ENCODE results near the gene ATP8A2.
"Not testable (repeated sequence)": the region's sequence is repeated elsewhere in the genome, so short reads cannot be mapped to it uniquely, and the experiment has no call there.

The ATP8A2 gene

DNA sequence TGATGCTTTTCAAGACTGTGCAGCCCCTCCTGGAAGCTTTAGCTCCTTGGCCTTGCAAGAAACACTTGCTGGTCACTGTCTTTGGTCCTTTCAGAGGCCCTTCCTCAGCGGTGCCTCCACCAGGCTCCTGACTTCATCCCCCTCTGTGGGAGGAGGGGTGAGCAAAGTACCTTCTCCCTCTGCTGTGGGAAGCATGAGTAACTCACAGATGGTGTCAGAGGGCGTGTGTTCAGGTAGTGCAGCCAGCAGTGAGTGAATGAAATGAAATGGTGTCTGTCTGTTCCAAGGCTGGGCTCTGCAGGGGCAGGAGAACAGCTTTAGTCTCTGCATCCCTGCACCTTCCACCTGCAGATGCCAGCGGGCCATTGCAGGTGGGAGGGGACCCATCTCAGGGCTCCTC is 577.1 kb downstream of the ATP8A2 start:
- peak; percentile 20 for DNase-seq (ENCODE audit: low spot score)

DNA sequence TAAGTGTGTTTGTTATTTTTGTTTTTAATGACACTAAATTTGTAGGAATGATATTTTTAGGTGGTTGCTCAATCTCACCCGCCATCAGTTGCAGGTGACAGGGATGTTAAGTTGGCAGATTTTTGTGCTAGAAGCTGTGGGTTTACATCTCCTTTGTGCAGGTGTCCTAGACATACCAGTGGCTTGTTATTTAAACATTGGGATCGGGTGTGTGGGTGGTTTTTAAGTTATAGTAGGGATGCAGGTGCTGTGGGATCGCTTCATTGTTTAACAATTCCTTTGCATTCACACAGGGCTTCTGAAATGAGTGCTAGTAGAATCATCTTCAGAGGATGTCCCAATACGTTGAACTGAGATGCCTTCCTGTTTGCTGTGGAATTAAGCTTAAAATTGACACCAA is 580.1 kb downstream of the ATP8A2 start:
- DNase-seq (ENCODE audit: low spot score), result no peak
- FAIRE-seq, result no peak

More for the DNA sequence above, 577.1 kb downstream of the ATP8A2 start:
- no peak for FAIRE-seq

DNA sequence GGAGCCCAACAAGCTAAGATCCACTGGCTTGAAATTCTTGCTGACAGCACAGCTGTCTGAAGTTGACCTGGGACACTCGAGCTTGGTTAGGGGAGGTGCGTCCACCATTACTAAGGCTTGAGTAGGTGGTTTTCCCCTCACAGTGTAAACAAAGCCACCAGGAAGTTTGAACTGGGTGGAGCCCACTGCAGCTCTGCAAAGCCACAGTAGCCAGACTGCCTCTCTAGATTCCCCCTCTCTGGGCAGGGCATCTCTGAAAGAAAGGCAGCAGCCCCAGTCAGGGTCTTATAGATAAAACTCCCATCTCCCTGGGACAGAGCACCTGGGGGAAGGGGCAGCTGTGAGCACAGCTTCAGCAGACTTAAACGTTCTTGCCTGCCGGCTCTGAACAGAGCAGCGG is 582.3 kb downstream of the ATP8A2 start:
- not testable (repeated sequence) for FAIRE-seq; DNase-seq (ENCODE audit: low spot score)

DNA sequence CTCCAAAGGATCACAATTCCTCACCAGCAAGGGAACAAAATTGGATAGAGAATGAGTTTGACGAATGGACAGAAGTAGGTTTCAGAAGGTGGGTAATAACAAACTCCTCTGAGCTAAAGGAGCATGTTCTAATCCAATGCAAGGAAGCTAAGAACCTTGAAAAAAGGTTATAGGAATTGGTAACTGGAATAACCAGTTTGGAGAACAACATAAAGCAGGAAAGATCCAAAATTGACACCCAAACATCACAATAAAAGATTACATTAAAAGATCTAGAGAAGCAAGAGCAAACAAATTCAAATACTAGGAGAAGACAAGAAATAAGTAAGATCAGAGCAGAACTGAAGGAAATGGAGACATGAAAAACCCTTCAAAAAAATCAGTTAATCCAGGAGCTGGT is 583.2 kb downstream of the ATP8A2 start:
- not testable (repeated sequence) for DNase-seq (ENCODE audit: low spot score); FAIRE-seq

DNA sequence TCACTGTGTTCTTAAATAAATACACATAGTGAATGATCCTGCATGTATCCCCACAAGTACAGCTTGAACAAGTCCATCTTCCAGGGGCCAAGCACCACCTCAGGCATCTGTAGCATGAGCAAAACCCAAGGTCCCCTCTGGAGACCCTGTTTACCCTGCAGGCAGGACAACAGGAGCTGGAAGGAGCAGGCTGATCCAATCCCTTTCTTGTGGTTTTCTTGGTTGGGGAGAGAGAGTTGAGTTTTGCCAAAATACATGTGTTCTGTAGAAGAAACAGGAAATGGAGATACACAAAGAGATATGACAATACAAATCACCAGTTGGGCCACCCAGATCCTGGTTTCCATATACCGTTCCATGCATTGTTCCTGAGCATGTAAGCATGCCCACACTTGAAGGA is 587.2 kb downstream of the ATP8A2 start:
- DNase-seq (ENCODE audit: low spot score) (no peak), FAIRE-seq (no peak)

DNA sequence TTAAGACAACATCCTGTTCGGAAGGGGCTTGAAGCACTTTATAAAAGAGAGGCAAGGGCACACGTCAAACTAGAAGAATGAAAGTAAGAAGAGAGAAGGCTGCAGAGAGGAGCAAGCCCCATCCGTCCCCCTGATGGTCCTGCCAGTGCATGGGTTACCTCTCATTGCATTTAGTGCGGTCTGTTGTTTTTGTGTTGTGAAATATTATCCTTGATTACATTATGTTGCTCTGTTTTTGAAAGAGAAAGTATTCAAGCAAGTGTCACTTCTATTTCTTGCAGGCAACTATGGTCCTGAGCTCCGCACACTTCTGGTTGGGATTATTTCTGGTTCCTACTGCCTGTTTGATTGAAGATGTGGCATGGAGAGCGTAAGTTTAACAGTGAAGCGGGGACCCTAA is 589.5 kb downstream of the ATP8A2 start:
- DNase-seq (ENCODE audit: low spot score), result no peak
- no peak for FAIRE-seq

DNA sequence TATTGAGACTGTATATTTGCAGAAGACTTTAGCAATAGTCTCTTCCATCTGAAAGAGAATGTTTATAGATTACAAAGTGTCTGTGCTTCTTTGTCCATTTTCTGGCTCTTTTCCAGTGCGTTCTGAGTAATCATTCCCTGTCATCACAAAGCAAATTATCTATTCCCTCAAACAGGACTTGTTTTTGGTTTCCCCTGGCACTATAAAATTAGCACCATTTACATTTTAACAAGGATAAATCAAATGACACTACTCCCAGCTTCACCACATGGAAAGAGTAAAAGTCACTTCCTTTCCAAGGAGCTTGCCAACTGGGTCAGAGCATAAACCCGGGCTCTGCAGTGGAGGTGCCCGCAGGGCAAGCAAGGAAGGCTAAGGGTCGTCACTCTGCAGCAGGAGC is 591.9 kb downstream of the ATP8A2 start:
- FAIRE-seq (no peak), DNase-seq (ENCODE audit: low spot score) (no peak)

DNA sequence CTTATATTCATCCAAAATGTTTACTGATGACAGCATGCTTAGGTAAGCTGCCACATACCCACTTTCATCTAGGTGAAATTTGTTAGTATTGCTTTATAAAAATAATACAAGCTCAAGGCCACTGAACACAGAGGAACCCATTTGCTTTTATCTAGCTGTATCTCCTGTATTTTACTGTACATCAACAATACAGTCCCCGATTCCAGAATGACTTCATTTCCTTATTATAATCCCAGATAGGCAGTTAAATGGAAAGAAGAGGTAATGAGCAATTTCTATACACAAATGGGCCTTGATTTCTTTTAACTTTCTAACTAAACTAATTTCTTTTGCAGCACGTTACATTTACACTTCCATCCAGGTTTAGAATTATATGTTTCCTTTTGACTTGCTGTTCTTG is 593.8 kb downstream of the ATP8A2 start:
- no peak for DNase-seq (ENCODE audit: low spot score)
- no peak for FAIRE-seq

DNA sequence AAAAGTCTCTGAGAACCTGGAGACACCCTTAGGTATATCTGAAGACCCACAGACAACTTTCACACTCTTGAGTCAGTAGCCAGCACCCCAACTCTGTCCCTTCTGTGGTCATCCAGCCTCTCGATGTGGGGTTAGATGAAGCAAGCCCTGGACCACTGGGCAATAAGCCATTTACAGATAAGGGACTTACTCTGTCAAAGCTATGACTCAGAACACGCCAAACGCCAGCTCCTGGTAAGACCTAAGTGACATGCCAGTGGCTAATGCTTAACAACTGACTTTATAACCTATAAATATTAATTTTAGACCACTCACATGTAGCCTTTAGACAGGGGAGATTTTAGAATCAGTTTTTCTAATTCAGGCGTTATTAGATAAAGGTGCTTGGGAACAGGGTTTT is 594.3 kb downstream of the ATP8A2 start:
- DNase-seq (ENCODE audit: low spot score) (no peak), FAIRE-seq (no peak)

DNA sequence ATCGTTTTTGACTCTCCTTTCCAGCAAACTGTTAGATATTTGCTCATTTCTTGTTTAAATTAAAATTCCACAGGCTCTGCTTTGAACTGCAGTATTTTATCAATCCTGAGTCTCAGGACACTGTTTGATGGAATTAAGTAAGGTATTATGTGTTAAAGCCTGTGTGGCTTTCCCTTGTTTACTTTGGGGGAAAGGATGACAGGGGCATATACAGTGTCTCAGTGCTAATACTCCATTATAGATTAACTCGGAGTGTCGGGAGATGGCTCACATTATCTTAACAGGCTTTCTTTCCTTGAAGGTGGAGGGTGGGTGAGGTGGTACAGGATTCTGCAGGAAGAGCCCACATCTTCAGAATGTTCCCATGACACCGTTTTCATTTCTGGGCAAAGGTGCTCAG is 595.4 kb downstream of the ATP8A2 start:
- no peak for DNase-seq (ENCODE audit: low spot score)
- FAIRE-seq, result no peak

DNA sequence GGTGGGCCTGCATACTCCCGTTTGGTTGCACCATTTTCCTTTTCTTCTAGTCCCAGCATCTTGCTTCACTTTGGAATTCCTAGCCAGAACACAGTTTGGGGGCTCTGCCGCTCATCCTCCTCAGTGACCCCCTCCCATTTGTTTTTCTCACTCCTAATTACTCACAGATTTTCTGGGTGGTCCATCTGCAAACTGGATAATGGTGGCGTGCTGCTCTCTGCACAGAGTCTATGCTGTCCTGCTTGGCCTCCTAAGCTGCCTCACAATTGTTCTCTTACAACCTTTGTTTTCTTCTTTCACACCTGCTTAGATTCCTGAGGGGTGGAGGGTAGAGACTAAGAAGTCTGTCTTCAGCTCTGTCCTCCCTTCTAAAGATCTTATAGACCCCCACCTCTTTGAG is 599.3 kb downstream of the ATP8A2 start:
- FAIRE-seq (no peak), DNase-seq (ENCODE audit: low spot score) (no peak)

DNA sequence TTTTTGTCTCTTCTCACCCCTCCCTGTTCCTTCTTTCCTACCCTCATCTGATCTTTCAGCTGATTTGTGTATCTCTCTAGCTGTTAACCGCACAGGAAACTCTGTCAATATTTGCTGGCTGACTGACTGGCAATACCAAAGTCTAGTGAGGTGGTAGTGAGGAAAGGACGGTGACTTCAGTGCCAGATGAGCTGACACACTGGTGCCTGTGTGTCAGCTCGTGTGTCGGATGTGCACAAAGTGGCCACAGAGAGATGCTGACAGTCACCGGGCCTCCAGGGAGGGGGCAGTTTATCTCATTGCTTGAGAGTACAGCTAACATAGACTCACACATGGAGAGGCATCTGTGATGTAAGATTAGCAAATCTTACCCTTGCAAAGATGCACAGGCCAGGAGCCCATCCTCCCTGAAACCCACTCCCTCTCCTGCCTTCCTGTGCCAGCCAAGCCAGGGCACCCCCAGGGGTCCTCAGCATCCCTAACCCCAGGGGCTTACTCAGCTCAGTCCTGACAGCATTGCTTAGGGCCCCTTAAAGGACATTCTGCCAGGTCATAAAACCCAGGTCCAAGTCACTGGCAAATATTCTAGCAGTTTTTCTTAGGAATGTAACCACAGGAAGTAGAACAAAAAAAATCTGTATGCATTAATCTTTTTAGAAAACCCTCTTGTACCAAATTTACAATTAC is 599.8 kb downstream of the ATP8A2 start:
- FAIRE-seq (no peak), DNase-seq (ENCODE audit: low spot score) (no peak)

DNA sequence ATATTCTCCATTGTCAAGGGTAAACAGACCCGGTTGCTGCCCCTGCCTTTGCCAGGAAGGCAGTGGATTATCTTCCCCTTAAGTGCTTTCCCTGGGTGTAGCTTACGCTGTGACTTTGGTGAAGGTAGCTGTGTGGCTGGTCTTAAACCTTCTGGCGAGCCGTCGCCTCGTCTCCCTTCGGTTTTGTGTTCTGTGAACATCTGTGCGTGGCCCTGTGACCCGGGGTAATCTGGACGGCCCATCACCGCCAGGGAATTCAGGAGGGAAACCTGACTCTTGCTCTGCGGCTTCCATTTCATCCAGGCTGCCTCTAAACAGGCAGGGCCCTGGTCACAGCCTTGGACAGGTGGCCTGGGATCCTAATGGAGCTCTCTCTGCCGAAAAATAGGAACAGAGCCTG is 601.3 kb downstream of the ATP8A2 start:
- FAIRE-seq (no peak), DNase-seq (ENCODE audit: low spot score) (no peak)

DNA sequence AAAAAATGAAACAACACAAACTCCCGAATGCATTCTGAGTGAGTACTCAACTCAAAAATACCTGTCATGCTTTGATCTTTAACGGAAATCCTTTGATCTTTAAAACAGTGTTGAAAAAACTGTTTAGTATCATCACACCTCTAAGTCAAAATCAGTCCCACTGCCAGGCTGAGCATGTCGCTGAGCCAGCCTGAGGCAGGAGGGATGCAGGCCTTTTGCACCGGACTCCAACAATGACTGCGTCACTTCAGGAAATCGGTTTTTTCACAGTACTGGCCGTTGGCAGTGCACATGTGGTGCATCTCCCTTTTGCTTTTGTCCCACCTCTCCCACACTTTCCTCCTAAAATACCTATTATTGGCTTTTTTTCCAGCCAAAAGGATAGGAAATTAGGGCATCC is 601.8 kb downstream of the ATP8A2 start:
- FAIRE-seq, result no peak

DNA sequence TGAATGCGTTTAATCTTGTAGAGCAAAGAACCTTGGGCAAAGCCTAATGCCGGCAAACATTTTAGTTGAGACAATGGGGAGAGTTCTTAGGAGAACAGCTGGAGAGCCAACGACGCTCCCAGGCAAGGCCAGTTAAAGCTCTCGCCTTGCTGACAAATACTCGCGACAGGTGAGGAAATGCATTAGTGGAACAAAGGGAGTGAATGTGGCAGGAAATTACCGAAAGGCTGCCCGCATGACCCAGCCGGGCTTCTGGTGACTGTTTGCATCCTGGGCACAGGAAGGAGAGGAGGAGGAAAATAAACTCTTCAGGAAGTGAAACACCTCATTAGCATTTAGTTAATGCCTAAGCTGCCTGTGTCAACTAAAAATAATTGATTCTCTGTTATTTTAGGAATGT is 605.4 kb downstream of the ATP8A2 start:
- DNase-seq (ENCODE audit: low spot score) (no peak), FAIRE-seq (no peak)

More for the DNA sequence above, 601.8 kb downstream of the ATP8A2 start:
- DNase-seq (ENCODE audit: low spot score), result no peak

DNA sequence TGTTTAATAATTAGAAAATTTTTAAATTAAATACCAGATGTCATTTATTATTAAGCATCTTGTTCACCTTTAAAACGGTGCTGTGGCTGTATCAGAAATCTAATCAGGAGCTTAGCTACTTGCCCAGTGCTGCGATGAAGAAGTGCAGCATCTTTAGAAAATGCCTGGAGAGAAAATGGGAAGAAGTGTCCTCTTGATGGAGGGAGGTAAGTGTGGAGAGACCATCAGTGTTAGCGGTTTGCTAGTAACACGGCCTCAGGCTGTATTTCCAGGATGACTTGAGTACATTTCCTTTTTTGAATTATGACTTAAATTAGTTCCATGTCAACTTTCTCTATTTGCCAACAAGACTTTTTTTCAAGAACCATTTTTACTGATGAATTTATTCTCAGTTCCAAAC is 605.9 kb downstream of the ATP8A2 start:
- FAIRE-seq (no peak), DNase-seq (ENCODE audit: low spot score) (no peak)

DNA sequence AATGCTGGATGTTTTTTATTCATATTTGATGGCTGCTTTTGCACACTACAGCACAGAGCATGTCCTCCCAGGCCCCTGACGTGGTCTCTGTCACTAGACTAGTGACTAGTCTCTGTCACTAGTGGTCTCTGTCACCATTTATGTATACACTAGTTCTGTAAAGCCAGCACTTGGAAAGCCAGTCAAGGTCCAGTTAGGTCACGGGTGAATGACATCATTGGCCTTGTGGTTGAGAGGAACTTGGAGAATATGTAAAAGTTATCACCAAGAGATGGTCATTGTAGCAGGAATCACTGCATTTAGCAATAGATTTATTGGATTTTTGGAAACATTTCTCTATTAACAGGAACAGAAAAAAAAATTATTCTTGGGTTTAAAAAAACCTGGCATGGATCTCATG is 607.2 kb downstream of the ATP8A2 start:
- no peak for DNase-seq (ENCODE audit: low spot score)
- no peak for FAIRE-seq

DNA sequence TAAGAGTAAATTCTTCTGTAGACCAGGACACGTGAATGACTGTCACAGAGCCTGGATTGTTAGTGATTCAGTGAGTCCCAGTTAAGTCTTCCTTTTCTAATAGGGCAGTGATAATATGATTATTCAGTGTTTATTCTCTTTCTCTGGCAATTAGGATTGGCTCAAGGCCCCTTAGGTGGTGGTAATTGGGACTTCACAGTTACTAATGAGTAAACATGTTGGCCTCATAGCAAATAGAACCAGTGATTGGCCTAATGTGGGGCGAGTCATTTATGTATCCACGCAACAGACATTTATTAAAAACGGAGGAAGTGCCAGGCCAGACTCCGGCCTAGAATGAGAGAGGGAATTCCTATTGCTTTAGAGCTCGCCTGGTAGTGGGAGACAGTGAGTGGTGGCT is 607.6 kb downstream of the ATP8A2 start:
- DNase-seq (ENCODE audit: low spot score) (no peak), FAIRE-seq (no peak)

DNA sequence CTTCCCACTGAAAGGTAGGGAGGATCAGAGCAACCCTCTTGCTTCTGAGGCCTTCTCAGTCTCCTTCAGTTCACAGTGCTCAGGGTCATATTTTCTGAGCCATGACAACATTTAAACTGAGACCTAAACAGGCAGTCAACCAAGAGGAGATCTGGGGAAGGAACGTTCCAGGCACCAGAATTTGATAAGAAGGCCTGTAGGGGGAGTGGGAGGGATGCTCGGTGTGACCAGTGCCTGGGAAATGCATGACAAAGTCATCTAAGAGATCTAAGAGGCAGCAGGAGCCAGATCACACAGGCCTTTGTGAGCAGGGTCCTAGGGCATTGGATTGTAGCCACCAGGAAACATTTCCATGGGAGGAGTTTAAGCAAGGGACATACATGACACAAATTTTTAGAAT is 608.5 kb downstream of the ATP8A2 start:
- no peak for DNase-seq (ENCODE audit: low spot score)

DNA sequence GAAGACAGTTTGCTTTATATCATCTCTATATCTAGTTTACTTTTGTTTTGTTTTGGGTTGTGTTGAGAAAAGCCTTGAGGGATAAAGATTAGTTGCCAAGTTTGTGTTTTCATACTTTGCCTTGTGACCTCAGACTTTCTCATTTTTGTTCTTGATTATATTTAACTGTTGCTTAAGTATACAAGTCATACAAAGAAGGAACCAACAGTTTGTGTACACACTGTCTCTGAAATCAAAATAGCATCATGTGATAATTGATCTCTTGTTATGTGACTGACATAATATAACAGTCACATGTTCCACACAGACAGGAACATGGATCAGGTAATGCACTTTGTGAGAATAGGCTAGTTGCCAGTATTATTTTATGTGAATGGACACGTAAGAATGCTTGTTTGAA is 609.3 kb downstream of the ATP8A2 start:
- FAIRE-seq (no peak), DNase-seq (ENCODE audit: low spot score) (no peak)

More for the DNA sequence above, 608.5 kb downstream of the ATP8A2 start:
- no peak for FAIRE-seq

DNA sequence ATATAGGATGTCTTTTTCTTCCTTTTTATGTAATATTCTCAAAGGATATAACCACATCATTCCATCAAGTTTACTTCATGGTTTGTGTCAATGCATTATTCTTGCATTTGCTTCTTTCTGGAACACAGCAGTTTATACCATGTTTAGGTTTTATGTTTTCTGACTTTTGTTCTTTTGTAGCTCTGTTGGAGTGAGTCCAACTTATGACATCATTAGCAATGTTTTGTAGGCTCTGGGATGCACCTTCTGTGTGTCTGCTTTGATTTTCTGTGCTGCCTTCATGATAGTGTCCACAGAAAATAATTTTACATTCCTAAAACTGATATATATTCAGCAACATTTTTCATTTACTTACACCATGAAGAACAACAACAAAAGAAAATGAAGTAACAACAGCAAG is 611.1 kb downstream of the ATP8A2 start:
- DNase-seq (ENCODE audit: low spot score) (no peak), FAIRE-seq (no peak)

DNA sequence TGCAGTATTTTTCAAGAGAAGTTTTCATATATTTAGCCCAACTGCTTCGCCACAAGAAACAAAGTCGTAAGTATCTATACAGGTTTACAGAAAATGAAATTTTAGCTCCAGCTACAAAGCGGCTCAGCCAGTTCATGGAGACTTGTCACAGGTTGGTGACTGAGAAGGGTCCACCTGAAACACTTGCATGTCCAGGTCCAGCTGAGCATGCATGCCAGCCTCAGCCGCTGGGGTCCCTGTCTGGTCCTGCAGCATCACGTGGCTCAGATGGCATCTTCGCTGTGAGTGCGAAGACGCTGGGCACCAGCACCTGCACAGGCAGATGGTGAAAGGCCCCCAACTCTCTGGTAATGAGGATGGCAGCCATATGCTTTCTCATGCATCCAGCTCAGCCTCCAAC is 616.2 kb downstream of the ATP8A2 start:
- no peak for FAIRE-seq
- DNase-seq (ENCODE audit: low spot score), result no peak

DNA sequence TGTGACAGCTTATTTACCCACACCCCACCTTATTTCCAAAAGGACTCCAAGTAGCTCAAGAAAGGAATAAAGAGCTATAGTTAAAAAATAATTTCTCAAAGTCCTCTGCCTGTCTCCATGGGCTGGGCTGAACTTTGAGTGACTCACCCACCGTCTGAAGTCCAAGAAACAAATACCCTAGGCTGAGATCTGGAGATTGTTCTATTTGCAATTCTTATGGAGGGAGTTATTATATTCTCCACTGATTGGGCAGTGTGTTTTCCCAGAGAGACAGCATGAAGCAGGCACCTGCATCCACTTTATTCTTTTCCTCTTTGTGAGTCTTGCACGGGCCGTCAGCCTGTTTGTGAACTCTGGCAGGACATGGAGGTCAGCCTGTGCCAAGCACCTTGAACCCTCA is 616.9 kb downstream of the ATP8A2 start:
- FAIRE-seq, result no peak
- DNase-seq (ENCODE audit: low spot score), result no peak

DNA sequence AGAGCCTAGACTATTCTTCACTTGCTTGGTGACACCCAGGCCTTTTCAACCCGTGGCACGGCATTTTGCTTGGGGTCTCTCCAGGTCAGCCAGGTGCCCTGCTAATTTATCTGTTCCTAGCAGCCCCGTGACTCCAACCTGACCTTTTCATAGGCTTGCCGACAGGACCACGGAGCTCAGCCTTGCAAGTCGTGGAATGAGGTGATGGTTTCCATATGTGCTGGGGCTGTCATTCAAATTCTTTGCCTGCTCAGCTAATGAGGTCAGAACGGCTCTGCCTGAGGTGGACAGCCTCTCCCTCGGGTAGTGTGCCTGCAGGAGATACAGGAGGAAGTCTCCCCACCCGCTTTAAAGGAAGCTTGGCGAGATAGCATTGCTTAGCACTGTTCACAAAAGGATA is 619.0 kb downstream of the ATP8A2 start:
- no peak for DNase-seq (ENCODE audit: low spot score)
- FAIRE-seq, result no peak
